GM21723 (cell line): ENCODE results near the gene ARHGAP26.
A peak's percentile ranks its signal among the peaks of the same experiment; 100 is the strongest.

Source experiments
- ATAC-seq: cut with Tn5 transposase; IDR thresholded peaks from one replicate; pipeline ENCODE4 v1.9.1; 2021; ENCODE audit warnings: mild to moderate bottlenecking, moderate library complexity; ENCODE audit not compliant: unreplicated experiment

Gene ARHGAP26

GRCh38 chr5:143149759-143150158 lies 379.6 kb downstream of the ARHGAP26 start:
- no peak for ATAC-seq

- no peak for ATAC-seq
Measured at GRCh38 chr5:143151056-143151700, 381.0 kb downstream of the ARHGAP26 start.

- ATAC-seq, result no peak
Measured at GRCh38 chr5:143152445-143152844, 382.3 kb downstream of the ARHGAP26 start.

GRCh38 chr5:143153332-143154119 lies 383.3 kb downstream of the ARHGAP26 start:
- ATAC-seq, result peak; percentile 48

- no peak for ATAC-seq
Measured at GRCh38 chr5:143154510-143155370, 384.6 kb downstream of the ARHGAP26 start.

GRCh38 chr5:143155455-143155854 lies 385.3 kb downstream of the ARHGAP26 start:
- no peak for ATAC-seq

GRCh38 chr5:143156086-143156485 lies 385.9 kb downstream of the ARHGAP26 start:
- ATAC-seq, result no peak

- ATAC-seq, result no peak
Measured at GRCh38 chr5:143156572-143156971, 386.4 kb downstream of the ARHGAP26 start.

- ATAC-seq, result no peak
Measured at GRCh38 chr5:143159031-143159430, 388.9 kb downstream of the ARHGAP26 start.

- no peak for ATAC-seq
Measured at GRCh38 chr5:143161885-143162540, 391.8 kb downstream of the ARHGAP26 start.

- no peak for ATAC-seq
Measured at GRCh38 chr5:143162810-143163209, 392.6 kb downstream of the ARHGAP26 start.

- ATAC-seq, result no peak
Measured at GRCh38 chr5:143164557-143164956, 394.4 kb downstream of the ARHGAP26 start.

- no peak for ATAC-seq
Measured at GRCh38 chr5:143165049-143165880, 395.1 kb downstream of the ARHGAP26 start.

- ATAC-seq, result no peak
Measured at GRCh38 chr5:143166090-143166489, 395.9 kb downstream of the ARHGAP26 start.

GRCh38 chr5:143166661-143167420 lies 396.7 kb downstream of the ARHGAP26 start:
- ATAC-seq, result no peak

- no peak for ATAC-seq
Measured at GRCh38 chr5:143168171-143168741, 398.1 kb downstream of the ARHGAP26 start.

GRCh38 chr5:143168921-143169810 lies 399.0 kb downstream of the ARHGAP26 start:
- ATAC-seq, result no peak

- no peak for ATAC-seq
Measured at GRCh38 chr5:143170104-143170503, 399.9 kb downstream of the ARHGAP26 start.
